Hepatocyte (in vitro differentiated cells): ENCODE results near the gene ETV7. TPM values are rescaled to one million over a fixed set of nuclear protein-coding genes. Genes with fewer than 3 reads are reported as not detected.
A peak's percentile ranks its signal among the peaks of the same experiment; 100 is the strongest.
"Not testable (repeated sequence)": the region's sequence is repeated elsewhere in the genome, so short reads cannot be mapped to it uniquely, and the experiment has no call there.

Experiments used
- DNase-seq: peaks from one replicate; pipeline ENCODE4 v3.0.0-alpha.2; 2016; ENCODE audit warnings: low spot score
- H2AFZ ChIP-seq: fragments of 200-600 bp; sonication (generic); 2 replicates; pipeline ENCODE4 v1.6.0; 2016; ENCODE audit warnings: antibody characterized with exemption, mild to moderate bottlenecking
- H3K27ac ChIP-seq: fragments of 200-600 bp; sonication (generic); 2 replicates; pipeline ENCODE4 v1.5.1; 2016; ENCODE audit warnings: mild to moderate bottlenecking
- H3K27me3 ChIP-seq: fragments of 200-600 bp; sonication (generic); 2 replicates; pipeline ENCODE4 v1.6.1; 2016
- H3K36me3 ChIP-seq: fragments of 200-600 bp; sonication (generic); replicated peaks from 2 replicates; pipeline ENCODE4 v1.5.1; 2016; ENCODE audit warnings: low read depth; ENCODE audit not compliant: insufficient read depth
- H3K4me1 ChIP-seq: fragments of 200-600 bp; sonication (generic); 2 replicates; pipeline ENCODE4 v1.5.1; 2016; ENCODE audit warnings: mild to moderate bottlenecking, moderate library complexity; ENCODE audit not compliant: insufficient read depth
- H3K4me2 ChIP-seq: fragments of 200-600 bp; sonication (generic); 2 replicates; pipeline ENCODE4 v1.6.0; 2016
- H3K4me3 ChIP-seq: fragments of 200-600 bp; sonication (generic); 2 replicates; pipeline ENCODE4 v1.5.1; 2016; ENCODE audit warnings: mild to moderate bottlenecking
- H3K79me2 ChIP-seq: fragments of 200-600 bp; sonication (generic); 2 replicates; pipeline ENCODE4 v1.6.0; 2017; ENCODE audit warnings: mild to moderate bottlenecking
- H3K9me2 ChIP-seq: fragments of 200-600 bp; sonication (generic); replicated peaks from 2 replicates; pipeline ENCODE4 v1.6.0; 2017; ENCODE audit warnings: mild to moderate bottlenecking; ENCODE audit not compliant: insufficient read depth
- H3K9me3 ChIP-seq: fragments of 200-600 bp; sonication (generic); 2 replicates; pipeline ENCODE4 v1.5.1; 2016; ENCODE audit warnings: low read depth, mild to moderate bottlenecking
- H4K20me1 ChIP-seq: fragments of 200-600 bp; sonication (generic); 2 replicates; pipeline ENCODE4 v1.6.0; 2016; ENCODE audit warnings: mild to moderate bottlenecking; ENCODE audit not compliant: insufficient read depth, poor library complexity, severe bottlenecking
- EZH2 ChIP-seq: fragments of 200-600 bp; sonication (generic); IDR thresholded peaks from 2 replicates; pipeline ENCODE4 v1.6.1; 2016; ENCODE audit warnings: antibody characterized with exemption, mild to moderate bottlenecking, borderline replicate concordance
- EZH2phosphoT487 ChIP-seq: fragments of 200-600 bp; sonication (generic); IDR thresholded peaks from one replicate; pipeline ENCODE4 v1.6.1; 2018; ENCODE audit warnings: antibody characterized with exemption, mild to moderate bottlenecking, low read depth, moderate library complexity; ENCODE audit not compliant: unreplicated experiment, severe bottlenecking
- WGBS: methylation state at CpG from one replicate; pipeline ENCODE4 v1.1.6; 2016; ENCODE audit warnings: low lambda C conversion rate; ENCODE audit errors: missing lambda C conversion rate; 5-methylcytosine and 5-hydroxymethylcytosine counted together
- polyA plus RNA-seq: library from polyadenylated mRNA; unstranded; fragments of >200 nt; fragmentation: Nextera tagmentation; extraction: Ambion mirVana; gene quantifications from 2 replicates; pipeline ENCODE4 v1.2.1, GENCODE V29; 2016
- total RNA-seq: library from RNA; depleted of rRNA; stranded (reverse); fragments of >200 nt; gene quantifications from 2 replicates; pipeline ENCODE4 v1.2.3, GENCODE V29; 2014
- TF ChIP-seq, protein P1 (sequence below): fragments of 200-600 bp; sonication (generic); IDR thresholded peaks from 2 replicates; pipeline ENCODE4 v1.5.1; 2016; ENCODE audit warnings: antibody characterized with exemption, mild to moderate bottlenecking; ENCODE audit not compliant: poor library complexity

Gene ETV7
- total and polyA plus RNA-seq, 2 experiments from 2014 or later = 1.2 TPM

DNA sequence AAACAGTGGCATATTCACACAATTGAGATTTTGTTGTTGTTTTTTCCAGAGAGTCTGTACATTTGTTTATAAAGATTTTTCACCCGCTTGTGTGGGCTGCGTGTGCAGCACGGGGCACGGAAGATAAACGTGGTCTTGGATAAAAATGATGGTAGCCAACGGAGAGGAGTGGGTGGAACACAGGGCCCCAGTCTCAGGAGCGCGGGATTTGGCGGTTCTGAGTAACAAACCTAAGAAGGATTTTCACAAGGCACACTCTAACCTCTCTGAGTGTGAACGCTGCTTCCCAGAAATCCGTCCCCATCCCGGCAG lies 47.2 kb downstream of the ETV7 start:
- WGBS = 51% methylated on average over 12 of the region's 12 CpGs
- peak overlapping the region; percentile 81 for H2AFZ ChIP-seq
- no peak for DNase-seq
- H3K36me3 ChIP-seq = no peaks in the 10 kb centered on the region
- no peaks in the 10 kb centered on the region for H3K79me2 ChIP-seq
- no peaks in the 10 kb centered on the region for H3K9me3 ChIP-seq
- no peaks in the 10 kb centered on the region for H4K20me1 ChIP-seq
- H3K27me3 ChIP-seq = no peaks in the 10 kb centered on the region
- H3K9me2 ChIP-seq = no peaks in the 10 kb centered on the region
- H3K27ac ChIP-seq = peak overlapping the region; percentile 82
- TF ChIP-seq, protein P1, sequence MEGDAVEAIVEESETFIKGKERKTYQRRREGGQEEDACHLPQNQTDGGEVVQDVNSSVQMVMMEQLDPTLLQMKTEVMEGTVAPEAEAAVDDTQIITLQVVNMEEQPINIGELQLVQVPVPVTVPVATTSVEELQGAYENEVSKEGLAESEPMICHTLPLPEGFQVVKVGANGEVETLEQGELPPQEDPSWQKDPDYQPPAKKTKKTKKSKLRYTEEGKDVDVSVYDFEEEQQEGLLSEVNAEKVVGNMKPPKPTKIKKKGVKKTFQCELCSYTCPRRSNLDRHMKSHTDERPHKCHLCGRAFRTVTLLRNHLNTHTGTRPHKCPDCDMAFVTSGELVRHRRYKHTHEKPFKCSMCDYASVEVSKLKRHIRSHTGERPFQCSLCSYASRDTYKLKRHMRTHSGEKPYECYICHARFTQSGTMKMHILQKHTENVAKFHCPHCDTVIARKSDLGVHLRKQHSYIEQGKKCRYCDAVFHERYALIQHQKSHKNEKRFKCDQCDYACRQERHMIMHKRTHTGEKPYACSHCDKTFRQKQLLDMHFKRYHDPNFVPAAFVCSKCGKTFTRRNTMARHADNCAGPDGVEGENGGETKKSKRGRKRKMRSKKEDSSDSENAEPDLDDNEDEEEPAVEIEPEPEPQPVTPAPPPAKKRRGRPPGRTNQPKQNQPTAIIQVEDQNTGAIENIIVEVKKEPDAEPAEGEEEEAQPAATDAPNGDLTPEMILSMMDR = no peak
- no peak for TF ChIP-seq EZH2
- TF ChIP-seq EZH2phosphoT487 = no peak
- H3K4me1 ChIP-seq = peaks cover 13% of the 10 kb centered on the region
- peak overlapping the region; percentile 73 for H3K4me2 ChIP-seq
- no peak overlapping the region for H3K4me3 ChIP-seq

DNA sequence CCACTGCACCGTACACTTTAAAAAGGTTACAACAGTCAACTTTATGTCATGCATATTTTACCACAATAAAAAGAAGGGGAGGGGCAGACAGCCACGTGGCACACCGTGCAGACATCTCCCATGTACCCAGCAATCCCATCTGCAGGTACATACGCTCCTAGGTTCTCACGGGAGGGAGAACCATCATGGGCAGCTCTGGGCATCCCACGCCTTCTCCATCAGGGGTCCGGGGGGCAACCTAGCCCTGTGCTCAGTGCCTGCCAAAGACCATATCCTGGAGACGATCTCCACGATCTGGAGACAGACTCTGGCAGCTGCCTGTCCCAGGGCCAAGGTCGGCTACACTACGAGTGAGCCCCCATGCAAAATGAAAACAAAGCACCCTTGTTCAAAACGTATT lies 48.3 kb downstream of the ETV7 start:
- DNase-seq = no peak
- Histone ChIP-seq H3K27ac (no peak overlapping the region), H3K79me2 (no peaks in the 10 kb centered on the region), H3K4me1 (peaks cover 19% of the 10 kb centered on the region), H4K20me1 (no peaks in the 10 kb centered on the region), H3K27me3 (no peaks in the 10 kb centered on the region), H3K36me3 (no peaks in the 10 kb centered on the region), H3K4me2 (no peak overlapping the region), H3K4me3 (no peak overlapping the region), H2AFZ (no peak overlapping the region), H3K9me3 (no peaks in the 10 kb centered on the region), H3K9me2 (no peaks in the 10 kb centered on the region)
- TF ChIP-seq EZH2phosphoT487 (no peak), EZH2 (no peak)
- TF ChIP-seq, protein P1 = no peak
- WGBS = 89% methylated on average over 12 of the region's 12 CpGs

DNA sequence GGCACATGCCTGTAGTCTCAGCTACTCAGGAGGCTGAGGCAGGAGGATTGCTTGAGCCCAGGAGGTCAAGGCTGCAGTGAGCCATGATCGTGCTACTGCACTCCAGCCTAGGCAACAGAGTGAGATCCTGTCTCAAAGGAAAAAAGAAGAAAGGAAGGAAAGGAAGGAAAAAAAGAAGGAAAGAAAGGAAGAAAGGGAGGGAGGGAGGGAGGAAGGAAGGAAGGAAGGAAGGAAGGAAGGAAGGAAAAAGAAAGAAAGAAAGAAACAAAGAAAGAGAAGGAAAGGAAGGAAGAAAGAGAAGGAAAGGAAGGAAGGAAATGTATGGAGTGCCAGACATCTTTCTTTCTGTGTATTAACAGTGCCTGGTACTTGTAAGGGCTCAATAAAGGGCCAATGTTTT lies 49.2 kb downstream of the ETV7 start:
- H3K27me3 ChIP-seq, H3K4me3 ChIP-seq, H3K36me3 ChIP-seq, H3K9me3 ChIP-seq, DNase-seq, H3K9me2 ChIP-seq, H3K27ac ChIP-seq, H3K4me2 ChIP-seq, H4K20me1 ChIP-seq, H3K79me2 ChIP-seq, H2AFZ ChIP-seq: not testable (repeated sequence)
- peaks cover 24% of the 10 kb centered on the region for H3K4me1 ChIP-seq
- 100% methylated on average over 1 of the region's 1 CpG for WGBS

- Histone ChIP-seq H3K79me2 (no peaks in the 10 kb centered on the region), H3K9me2 (no peaks in the 10 kb centered on the region), H3K27me3 (no peaks in the 10 kb centered on the region), H2AFZ (no peak overlapping the region), H3K4me3 (no peak overlapping the region), H3K9me3 (no peaks in the 10 kb centered on the region), H4K20me1 (no peaks in the 10 kb centered on the region), H3K4me1 (peaks cover 24% of the 10 kb centered on the region), H3K4me2 (no peak overlapping the region), H3K36me3 (no peaks in the 10 kb centered on the region), H3K27ac (no peak overlapping the region)
- no peak for TF ChIP-seq EZH2phosphoT487
- no peak for TF ChIP-seq EZH2
- TF ChIP-seq, protein P1 = no peak
- WGBS = 92% methylated on average over 1 of the region's 1 CpG
- no peak for DNase-seq
Observed at GRCh38 chr6:36337814-36338213, 49.7 kb downstream of the ETV7 start.
